ENCODE measurements around the gene NCK2.

The NCK2 gene

GRCh38 chr2:105777031-105777482 lies 32.3 kb downstream of the NCK2 start:
- DNase-seq (ENCODE audit: low read depth in 3 of 3): no peak

DNA sequence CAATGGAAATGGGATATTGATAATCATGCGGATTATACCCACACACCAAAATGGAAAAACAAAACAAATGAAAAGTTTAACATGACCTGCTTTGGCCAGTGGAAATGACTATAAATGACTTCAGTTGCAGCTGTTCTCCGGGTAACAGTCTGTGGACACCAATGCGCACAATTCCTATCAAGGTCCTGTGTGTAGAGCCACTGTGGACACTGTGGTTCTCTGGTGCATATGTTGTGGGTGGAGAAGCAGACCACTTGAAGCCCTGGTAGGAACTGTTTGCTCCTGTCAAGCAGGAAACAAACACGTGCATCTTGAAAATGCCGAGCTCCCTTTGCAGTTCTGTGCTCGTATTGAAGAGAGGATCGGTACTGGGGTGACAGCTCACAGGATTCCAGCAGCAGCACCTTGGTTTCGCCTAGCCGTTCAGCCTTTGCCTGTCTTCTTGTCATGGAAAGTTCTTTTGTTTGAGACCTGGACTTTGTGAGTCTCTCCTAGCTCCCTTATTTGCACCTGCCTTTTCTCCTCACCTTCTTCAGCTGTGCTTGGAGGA lies 32.9 kb downstream of the NCK2 start:
- DNase-seq (ENCODE audit: low read depth in 3 of 3): no peak

GRCh38 chr2:105778080-105778607 lies 33.4 kb downstream of the NCK2 start:
- no peak for DNase-seq (ENCODE audit: low read depth in 3 of 3)

DNA sequence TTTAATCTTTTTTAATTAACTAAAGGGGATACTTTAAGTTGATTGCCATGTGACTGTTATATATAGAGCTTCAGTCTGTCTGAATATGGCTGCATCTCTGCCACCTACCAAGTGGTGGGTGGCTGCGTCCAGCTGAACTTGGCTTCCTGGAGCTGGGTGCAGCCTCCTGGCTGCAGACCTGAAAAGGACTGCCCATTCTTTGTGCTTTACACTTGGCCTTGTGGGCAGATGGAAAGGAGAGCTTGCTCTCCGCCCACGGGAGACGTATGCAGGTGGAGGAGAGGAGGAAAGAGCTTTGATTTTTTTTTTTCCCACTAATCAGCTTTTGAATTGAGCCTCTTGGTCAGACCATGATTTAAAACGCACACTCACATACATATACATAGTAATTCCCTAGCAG lies 34.7 kb downstream of the NCK2 start:
- no peak for DNase-seq (ENCODE audit: low read depth in 3 of 3)

GRCh38 chr2:105780606-105781005 lies 35.9 kb downstream of the NCK2 start:
- DNase-seq (ENCODE audit: low read depth in 3 of 3): no peak

DNA sequence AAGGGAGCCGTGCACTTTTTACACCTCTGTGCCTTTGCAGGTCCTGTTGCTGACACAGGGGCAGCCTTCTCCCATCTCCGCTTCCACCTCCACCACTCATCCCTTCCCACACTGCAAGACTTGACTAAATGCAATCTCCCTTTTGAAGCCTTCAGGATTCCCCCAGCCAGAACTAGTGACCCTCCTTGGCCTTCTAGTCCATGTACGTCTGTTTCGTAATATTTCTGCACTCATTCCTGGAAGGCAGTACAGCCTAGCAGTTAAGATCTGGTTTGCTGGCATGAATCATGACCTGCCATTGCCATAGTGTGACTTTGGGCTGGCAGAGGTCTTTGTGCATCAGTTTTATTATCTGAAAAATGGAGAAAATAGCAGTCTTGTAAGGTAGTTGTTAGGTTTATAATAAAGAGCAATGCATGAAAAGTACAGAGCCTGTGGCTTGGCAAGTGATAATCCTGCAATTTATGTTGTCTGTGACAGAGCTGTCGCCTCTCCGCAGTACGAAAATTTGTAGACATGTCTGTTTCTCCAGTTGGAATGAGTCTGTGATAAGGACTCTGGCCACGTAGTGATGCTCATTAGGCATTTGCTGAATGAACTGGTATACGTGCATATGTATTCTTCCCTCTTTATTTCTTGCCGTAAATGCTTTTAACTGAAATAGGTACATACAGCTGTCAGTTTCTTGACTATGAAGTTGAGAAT lies 36.7 kb downstream of the NCK2 start:
- DNase-seq (ENCODE audit: low read depth in 3 of 3): no peak

DNA sequence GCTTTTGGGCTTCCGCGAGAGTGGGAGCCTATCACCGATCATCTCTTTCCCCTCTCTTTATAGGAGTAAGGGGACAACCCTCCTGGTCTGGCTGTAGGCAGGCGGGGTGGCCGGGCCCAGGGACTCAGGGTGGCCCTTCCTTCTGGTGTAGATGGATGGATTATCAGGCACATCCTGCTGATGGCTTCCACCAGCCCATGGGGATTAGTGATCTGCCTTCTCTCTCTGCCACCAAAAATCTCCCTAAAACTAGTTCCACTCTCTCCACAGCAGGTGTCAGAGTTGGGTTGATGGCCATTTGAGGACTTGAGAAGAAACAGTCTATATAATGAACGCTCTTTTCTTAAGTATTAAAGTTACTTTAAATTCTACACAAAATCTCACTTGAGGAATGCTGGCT lies 37.4 kb downstream of the NCK2 start:
- DNase-seq (ENCODE audit: low read depth in 3 of 3): no peak

GRCh38 chr2:105782646-105783045 lies 37.9 kb downstream of the NCK2 start:
- no peak for DNase-seq (ENCODE audit: low read depth in 3 of 3)

DNA sequence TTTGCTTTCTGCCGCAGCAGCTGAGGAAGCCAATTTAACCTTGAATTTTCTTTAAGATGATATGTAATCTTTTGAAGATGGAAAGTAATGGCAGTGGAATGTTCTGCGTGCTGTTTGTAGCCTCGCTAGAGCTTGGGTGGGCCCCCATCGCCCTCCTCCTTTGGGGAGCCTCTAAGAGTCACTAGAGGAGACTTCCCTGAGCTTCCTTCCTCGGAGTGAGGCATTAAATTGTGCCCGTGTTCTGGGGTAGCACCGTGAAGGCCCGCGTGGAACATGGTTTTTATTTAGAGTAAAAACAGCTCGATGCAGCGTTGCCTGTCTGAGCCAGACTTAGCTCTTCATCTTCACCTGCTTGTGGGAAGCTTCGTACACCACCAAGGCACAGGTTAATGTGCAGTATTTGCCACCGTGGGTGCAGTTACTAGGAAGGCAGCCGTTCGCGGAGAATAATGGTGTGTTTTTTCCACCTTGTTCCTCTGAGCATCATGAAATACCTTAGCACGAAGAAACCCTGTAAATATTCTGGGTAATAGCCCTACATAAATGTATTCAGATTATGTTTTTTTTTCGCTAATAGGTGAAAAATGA lies 38.5 kb downstream of the NCK2 start:
- no peak for DNase-seq (ENCODE audit: low read depth in 3 of 3)

GRCh38 chr2:105783972-105784371 lies 39.3 kb downstream of the NCK2 start:
- no peak for DNase-seq (ENCODE audit: low read depth in 3 of 3)

- no peak for DNase-seq (ENCODE audit: low read depth in 3 of 3)
Measured at GRCh38 chr2:105784589-105784988, 39.9 kb downstream of the NCK2 start.

DNA sequence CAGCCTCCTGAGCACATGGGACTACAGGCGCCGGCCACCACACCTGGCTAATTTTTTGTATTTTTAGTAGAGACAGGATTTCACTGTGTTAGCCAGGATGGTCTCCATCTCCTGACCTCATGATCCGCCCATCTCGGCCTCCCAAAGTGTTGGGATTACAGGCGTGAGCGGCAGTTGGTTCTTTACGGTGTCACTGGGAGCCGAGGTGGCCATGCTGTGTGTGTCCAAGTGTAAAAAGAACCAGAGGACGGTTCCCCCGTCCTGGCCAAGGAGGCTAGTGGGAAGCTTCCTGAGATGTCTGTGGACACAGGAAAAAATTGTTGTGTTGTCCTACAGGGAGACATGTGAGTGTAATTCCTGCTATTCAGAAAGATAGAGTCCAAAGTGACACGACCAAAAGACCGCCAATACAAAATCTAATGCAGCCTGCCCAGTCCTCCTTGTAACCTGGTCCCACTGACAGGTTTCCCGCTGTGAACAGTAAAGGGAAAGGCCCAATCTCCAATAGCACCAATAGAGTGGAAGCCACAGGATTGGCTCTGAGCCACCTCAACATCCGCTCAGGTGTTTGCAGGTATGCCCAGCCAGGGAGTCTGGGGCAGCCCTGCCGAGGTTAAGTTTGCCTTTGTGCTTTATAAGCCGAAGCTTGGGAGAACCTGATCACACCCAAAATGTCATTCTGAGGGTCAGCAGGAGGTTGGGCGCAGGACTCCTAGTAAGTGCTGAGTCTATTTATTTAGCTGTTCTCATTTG lies 40.6 kb downstream of the NCK2 start:
- DNase-seq (ENCODE audit: low read depth in 3 of 3): no peak

GRCh38 chr2:105786231-105787230 lies 41.8 kb downstream of the NCK2 start:
- DNase-seq (ENCODE audit: low read depth in 3 of 3): no peak

DNA sequence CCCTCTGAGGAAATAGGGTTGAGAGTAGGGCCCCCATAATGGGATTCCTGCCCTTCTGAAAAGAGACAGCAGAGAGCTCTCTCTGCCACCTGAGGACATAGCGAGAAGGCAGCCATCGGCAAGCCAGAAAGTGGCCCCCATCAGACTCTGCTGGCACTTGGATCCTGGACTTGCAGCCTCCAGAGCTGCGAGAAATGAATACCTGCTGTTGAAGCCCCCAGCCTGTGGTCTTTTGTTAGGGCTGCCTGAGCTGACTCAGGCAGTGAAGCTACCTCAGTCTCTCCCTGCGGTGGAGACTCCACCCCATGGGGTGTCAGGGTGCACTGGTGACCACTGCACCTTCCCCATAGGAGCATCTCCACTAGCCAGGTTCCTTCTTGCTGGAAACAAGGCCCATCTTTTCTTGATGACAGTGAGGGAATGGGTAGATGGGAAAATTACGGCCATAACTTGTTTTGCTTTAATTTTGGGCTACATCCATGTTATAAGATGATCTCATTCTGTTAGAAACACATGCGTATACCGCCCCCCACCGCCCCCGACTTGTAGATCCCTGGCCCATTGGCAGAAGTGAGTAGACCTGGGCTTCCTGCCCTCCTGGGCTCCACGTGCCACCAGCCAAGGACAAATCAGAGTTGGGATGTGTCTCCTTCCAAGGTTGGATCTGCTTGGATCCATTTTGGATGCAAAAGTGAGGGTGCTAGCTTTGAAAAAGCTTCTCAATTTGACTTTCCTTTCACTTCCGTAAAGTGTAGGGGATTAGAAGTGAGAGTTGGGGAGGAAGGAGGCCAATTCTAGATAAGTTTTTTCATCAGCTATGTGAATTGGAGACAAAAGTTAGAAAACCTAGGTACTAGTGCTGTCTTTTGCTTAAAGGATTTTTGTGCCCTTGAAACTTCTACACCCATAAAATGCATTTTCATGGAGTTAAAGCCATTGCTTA lies 42.9 kb downstream of the NCK2 start:
- DNase-seq (ENCODE audit: low read depth in 3 of 3): no peak

DNA sequence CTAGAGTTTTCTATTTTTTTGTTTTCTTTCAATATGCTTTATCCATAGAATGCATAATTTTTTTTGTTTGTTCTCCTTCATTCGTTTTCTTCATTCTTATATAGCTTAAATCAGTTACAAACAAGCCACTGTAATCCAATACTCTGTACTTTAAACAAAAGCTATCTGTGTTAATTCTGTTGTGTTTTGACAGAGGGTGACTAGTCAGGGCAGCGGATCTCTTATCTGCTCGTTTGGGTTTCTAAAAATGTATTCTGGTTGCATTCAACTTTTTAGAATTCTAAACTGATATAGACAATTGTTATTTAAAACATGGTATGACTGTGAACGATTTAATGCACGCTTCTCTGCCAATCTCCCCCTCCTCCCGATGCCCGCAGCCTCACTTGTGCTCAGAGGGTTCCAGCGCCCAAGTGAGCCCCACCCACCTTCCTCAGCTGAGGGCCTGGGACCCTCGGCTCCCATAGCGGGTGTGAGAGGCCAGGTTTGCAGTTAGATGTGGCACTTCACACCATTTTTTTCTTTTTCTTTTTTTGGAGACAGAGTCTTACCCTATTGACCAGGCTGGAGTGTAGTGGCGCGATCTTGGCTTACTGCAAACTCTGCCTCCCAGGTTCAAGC lies 44.1 kb downstream of the NCK2 start:
- DNase-seq (ENCODE audit: low read depth in 3 of 3): no peak

GRCh38 chr2:105789745-105790460 lies 45.2 kb downstream of the NCK2 start:
- DNase-seq (ENCODE audit: low read depth in 3 of 3): peak in 1 of 3 experiments; percentile 58

DNA sequence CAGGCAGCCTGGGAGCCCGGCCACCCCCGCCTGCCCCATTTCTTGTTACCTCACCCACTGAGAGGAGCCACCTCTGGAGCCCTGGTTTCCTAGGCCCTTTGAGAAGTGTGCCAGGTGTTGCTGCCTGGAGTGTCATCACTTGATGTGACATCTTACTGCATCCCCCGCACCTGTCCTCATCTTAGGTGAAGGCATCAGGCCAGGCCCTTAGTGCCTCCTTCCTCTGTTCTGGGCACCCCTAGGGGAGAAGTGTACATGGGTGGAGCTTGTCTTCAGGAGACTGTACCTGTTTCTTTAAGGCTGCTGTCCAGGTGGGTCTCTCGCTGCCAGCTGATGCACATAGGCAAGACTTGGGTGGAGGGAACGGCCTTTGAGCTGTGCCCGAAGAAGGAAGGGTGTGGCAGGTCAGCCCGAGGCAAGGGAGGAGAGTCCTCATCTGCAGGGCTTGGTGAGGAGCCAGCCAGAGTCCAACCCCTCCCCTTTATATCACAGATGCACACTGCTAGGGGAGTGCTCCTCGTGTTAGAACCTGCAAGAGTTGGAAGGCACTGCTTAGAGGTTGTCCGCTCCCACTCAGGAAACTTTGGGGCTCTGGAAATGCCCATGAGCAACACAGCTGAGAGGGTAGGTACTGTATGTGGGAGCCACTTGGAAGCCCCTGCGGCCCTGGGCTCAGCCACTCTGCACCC lies 45.9 kb downstream of the NCK2 start:
- DNase-seq (ENCODE audit: low read depth in 3 of 3): no peak

GRCh38 chr2:105791229-105791628 lies 46.5 kb downstream of the NCK2 start:
- DNase-seq (ENCODE audit: low read depth in 3 of 3): no peak

Measured in stimulated activated CD4-positive, alpha-beta T cell treated with anti-CD3 and anti-CD28 coated beads, TNF-alpha, amount 100 ng/mL, for 24 hours (primary cell).